ENCODE measurements around the gene VRK1.

GRCh38 chr14:96844857-96845570 is 47.8 kb downstream of the VRK1 start:
- no peak for TF ChIP-seq CTCF (IDR thresholded peaks at IDR 0.05; ENCODE audit: low read depth, low read length)
- no peak for TF ChIP-seq MAX (IDR thresholded peaks at IDR 0.05; ENCODE audit: low read depth, low read length)
- TF ChIP-seq POLR2A (IDR thresholded peaks at IDR 0.05; ENCODE audit: extremely low read depth, insufficient read length), result no peak
- no peak for TF ChIP-seq MYC (IDR thresholded peaks at IDR 0.05; ENCODE audit: low read depth, low read length)
